H1 (cell line): ENCODE results near the gene ORAI3. TPM values are rescaled to one million over a fixed set of nuclear protein-coding genes. Genes with fewer than 3 reads are reported as not detected.

Source experiments
- CTCF ChIA-PET: fragments of 300-600 bp; sonication (Branson Sonifier 250); formaldehyde crosslinking; loops from one replicate; lab custom pipeline; 2021; ENCODE audit not compliant: partially characterized antibody; lab: Charles Lee
- POLR2A ChIA-PET: fragments of 300-600 bp; sonication (Branson Sonifier 250); formaldehyde crosslinking; loops from one replicate; lab custom pipeline; 2021; ENCODE audit warnings: inconsistent platforms; ENCODE audit not compliant: partially characterized antibody; lab: Charles Lee
- DNase-seq, 2 experiments: peaks; one replicate each; pipeline versions ENCODE4 v3.0.0 to v3.0.0-alpha.2; 2010 to 2022; ENCODE audit warnings: low spot score in 2 of 2, low read depth in 1 of 2, mixed read lengths in 1 of 2
- FAIRE-seq: peaks from 2 replicates; lab custom pipeline; 2011; peaks lifted over from hg19 to GRCh38; lab: Jason Lieb, UNC
- H2AFZ ChIP-seq: 2 replicates; pipeline ENCODE4 v1.8.1; 2012; ENCODE audit warnings: low read length, inconsistent platforms
- H2AK5ac ChIP-seq: 2 replicates; pipeline ENCODE4 v1.6.1; 2013; ENCODE audit warnings: low read depth, low read length
- H2BK120ac ChIP-seq: replicated peaks from 2 replicates; pipeline ENCODE3; 2013; ENCODE audit warnings: low read depth, low read length, inconsistent platforms
- H2BK12ac ChIP-seq: 2 replicates; pipeline ENCODE4 v1.6.1; 2013; ENCODE audit warnings: low read depth, low read length
- H2BK15ac ChIP-seq: 2 replicates; pipeline ENCODE4 v1.6.1; 2013; ENCODE audit warnings: low read length
- H2BK20ac ChIP-seq: 2 replicates; pipeline ENCODE4 v1.6.1; 2013; ENCODE audit warnings: low read length
- H2BK5ac ChIP-seq: 2 replicates; pipeline ENCODE4 v1.6.1; 2013; ENCODE audit warnings: low read depth, low read length
- H3K14ac ChIP-seq: 2 replicates; pipeline ENCODE4 v1.6.1; 2013; ENCODE audit warnings: inconsistent platforms; ENCODE audit not compliant: insufficient read length
- H3K18ac ChIP-seq: 2 replicates; pipeline ENCODE4 v1.6.1; 2013; ENCODE audit warnings: low read length; ENCODE audit errors: extremely low read depth
- H3K23ac ChIP-seq: 2 replicates; pipeline ENCODE4 v1.6.1; 2013; ENCODE audit warnings: inconsistent platforms; ENCODE audit not compliant: insufficient read length
- H3K23me2 ChIP-seq: 2 replicates; pipeline ENCODE4 v1.6.1; 2013; ENCODE audit warnings: low read depth, low read length
- H3K27ac ChIP-seq: 2 replicates; pipeline ENCODE4 v1.6.1; 2011; ENCODE audit warnings: low read depth, low read length, inconsistent platforms
- H3K27me3 ChIP-seq, 4 experiments: replicated peaks in 1 of 4; 1 replicate in 1 of 4; 2 replicates in 3 of 4; pipeline versions ENCODE4 v1.6.1 to v1.8.1; 2011 to 2013; ENCODE audit warnings: low read length in 3 of 4, mild to moderate bottlenecking in 3 of 4, inconsistent platforms in 2 of 4, mixed read lengths in 2 of 4, moderate library complexity in 1 of 4; ENCODE audit not compliant: control insufficient read depth in 3 of 4, insufficient read depth in 3 of 4; ENCODE audit errors: extremely low read depth in 1 of 4
- H3K36me3 ChIP-seq, 4 experiments: 2 replicates each; pipeline versions ENCODE4 v1.6.1 to v1.8.1; 2011 to 2013; ENCODE audit warnings: mild to moderate bottlenecking in 4 of 4, low read length in 3 of 4, moderate library complexity in 2 of 4, control low read depth in 1 of 4, inconsistent platforms in 1 of 4; ENCODE audit not compliant: insufficient read depth in 4 of 4, control insufficient read depth in 2 of 4
- H3K4ac ChIP-seq: replicated peaks from 2 replicates; pipeline ENCODE3; 2013; ENCODE audit warnings: low read length, low read depth, mixed read lengths, inconsistent platforms; ENCODE audit not compliant: insufficient read length
- H3K4me1 ChIP-seq, 4 experiments: replicated peaks in 1 of 4; 1 replicate in 1 of 4; 2 replicates in 3 of 4; pipeline versions ENCODE4 v1.6.1 to v1.8.1; 2011 to 2013; ENCODE audit warnings: low read length in 3 of 4, inconsistent platforms in 2 of 4, mixed read lengths in 1 of 4; ENCODE audit not compliant: insufficient read depth in 4 of 4, control insufficient read depth in 3 of 4
- H3K4me2 ChIP-seq, 2 experiments: 2 replicates each; pipeline versions ENCODE4 v1.6.1 to v1.8.1; 2011 to 2013; ENCODE audit warnings: low read depth in 2 of 2, low read length in 2 of 2, control low read depth in 1 of 2, inconsistent platforms in 1 of 2, mild to moderate bottlenecking in 1 of 2; ENCODE audit not compliant: insufficient read depth in 1 of 2
- H3K4me3 ChIP-seq, 4 experiments: fragments of 200-600, 300-600 bp in 1 of 4; sonication (generic), shearing (Covaris generic), sonication (Bioruptor Twin) in 1 of 4; 2 replicates each; pipeline versions ENCODE4 v1.5.1 to v1.8.1; 2011 to 2016; ENCODE audit warnings: low read length in 4 of 4, low read depth in 3 of 4, control low read depth in 2 of 4, inconsistent platforms in 2 of 4, mild to moderate bottlenecking in 2 of 4, mixed read lengths in 1 of 4, moderate library complexity in 1 of 4; ENCODE audit not compliant: insufficient read depth in 2 of 4; ENCODE audit errors: extremely low read depth in 1 of 4
- H3K56ac ChIP-seq: replicated peaks from 2 replicates; pipeline ENCODE3; 2013; ENCODE audit warnings: low read depth, mild to moderate bottlenecking, mixed read lengths, low read length, inconsistent platforms; ENCODE audit not compliant: insufficient read length
- H3K79me1 ChIP-seq: 2 replicates; pipeline ENCODE4 v1.6.1; 2013; ENCODE audit warnings: low read depth, low read length, control low read depth
- H3K79me2 ChIP-seq, 2 experiments: 2 replicates each; pipeline versions ENCODE4 v1.6.1 to v1.8.1; 2012 to 2013; ENCODE audit warnings: low read length in 2 of 2, mild to moderate bottlenecking in 2 of 2, inconsistent platforms in 1 of 2; ENCODE audit not compliant: insufficient read depth in 2 of 2, control insufficient read depth in 1 of 2
- H3K9ac ChIP-seq, 4 experiments: replicated peaks in 1 of 4; 1 replicate in 1 of 4; 2 replicates in 3 of 4; pipeline versions ENCODE4 v1.6.1 to v1.8.1; 2011 to 2013; ENCODE audit warnings: low read depth in 3 of 4, low read length in 3 of 4, control low read depth in 2 of 4, mild to moderate bottlenecking in 2 of 4, moderate library complexity in 2 of 4, inconsistent platforms in 1 of 4; ENCODE audit errors: extremely low read depth in 1 of 4
- H3K9me3 ChIP-seq, 2 experiments: 2 replicates each; pipeline versions ENCODE4 v1.6.1 to v1.8.1; 2012 to 2013; ENCODE audit warnings: mild to moderate bottlenecking in 2 of 2, moderate library complexity in 2 of 2, control low read depth in 1 of 2, inconsistent platforms in 1 of 2, low read depth in 1 of 2, low read length in 1 of 2, mixed read lengths in 1 of 2; ENCODE audit not compliant: insufficient read depth in 2 of 2
- H4K20me1 ChIP-seq, 2 experiments: replicated peaks in 1 of 2; 2 replicates each; pipeline versions ENCODE3 to v1.8.1; 2011 to 2013; ENCODE audit warnings: inconsistent platforms in 2 of 2, low read length in 2 of 2, mild to moderate bottlenecking in 1 of 2; ENCODE audit not compliant: insufficient read depth in 2 of 2, control insufficient read depth in 1 of 2
- H4K5ac ChIP-seq: 2 replicates; pipeline ENCODE4 v1.6.1; 2013; ENCODE audit warnings: low read length, low read depth, mixed read lengths, inconsistent platforms; ENCODE audit not compliant: insufficient read length
- H4K8ac ChIP-seq: 2 replicates; pipeline ENCODE4 v1.8.0; 2013; ENCODE audit warnings: mild to moderate bottlenecking, moderate library complexity, low read length, inconsistent platforms; ENCODE audit not compliant: insufficient read depth; ENCODE audit errors: extremely low read depth
- H4K91ac ChIP-seq: replicated peaks from 2 replicates; pipeline ENCODE3; 2013; ENCODE audit warnings: low read length, mixed read lengths, inconsistent platforms; ENCODE audit not compliant: insufficient read length
- HDAC2 ChIP-seq, 2 experiments: fragments of 300-600 bp in 1 of 2; sonication (generic) in 1 of 2; IDR thresholded peaks; 2 replicates each; pipeline ENCODE4 v1.6.1; 2011 to 2012; ENCODE audit warnings: low read depth in 2 of 2, low read length in 2 of 2, mild to moderate bottlenecking in 2 of 2, moderate library complexity in 2 of 2, borderline replicate concordance in 1 of 2, inconsistent platforms in 1 of 2
- KDM1A ChIP-seq: fragments of 200-600, 300-600 bp; sonication (generic); IDR thresholded peaks from 2 replicates; pipeline ENCODE4 v1.7.1; 2016; ENCODE audit warnings: mild to moderate bottlenecking, low read length, borderline replicate concordance
- KDM4A ChIP-seq: IDR thresholded peaks from one replicate; pipeline ENCODE4 v1.7.1; 2012; ENCODE audit warnings: low read depth, mild to moderate bottlenecking, moderate library complexity, low read length, inconsistent platforms; ENCODE audit not compliant: severe bottlenecking
- POLR2A ChIP-seq, 2 experiments: IDR thresholded peaks; 1 replicate in 1 of 2; 2 replicates in 1 of 2; pipeline ENCODE4 v1.6.1; 2011; ENCODE audit warnings: low read depth in 2 of 2, low read length in 2 of 2, mild to moderate bottlenecking in 2 of 2; ENCODE audit errors: control extremely low read depth in 1 of 2
- RBBP5 ChIP-seq: IDR thresholded peaks from 2 replicates; pipeline ENCODE4 v1.7.1; 2012; ENCODE audit warnings: low read depth, mild to moderate bottlenecking, inconsistent platforms, low read length, moderate library complexity, borderline replicate concordance
- SIRT6 ChIP-seq: IDR thresholded peaks from one replicate; pipeline ENCODE4 v1.7.1; 2012; ENCODE audit warnings: low read length, inconsistent platforms
- TEAD4 ChIP-seq: IDR thresholded peaks from 2 replicates; pipeline ENCODE4 v1.6.1; 2012; ENCODE audit warnings: low read depth, low read length, inconsistent platforms, mixed read lengths
- YY1 ChIP-seq: IDR thresholded peaks from 2 replicates; pipeline ENCODE4 v1.6.1; 2011; ENCODE audit warnings: low read depth, mild to moderate bottlenecking, low read length
- WGBS, 2 experiments: shearing (Covaris generic) in 1 of 2; methylation state at CpG; one replicate each; pipeline versions ENCODE4 v1.1.6 to v1.1.7; 2013 to 2015; ENCODE audit warnings: low lambda C conversion rate in 2 of 2, mixed read lengths in 2 of 2, inconsistent platforms in 1 of 2, low coverage in 1 of 2, missing lambda C conversion rate in 1 of 2; ENCODE audit not compliant: insufficient replicate concordance in 2 of 2, insufficient coverage in 1 of 2, insufficient read length in 1 of 2; ENCODE audit errors: extremely low coverage in 1 of 2, missing lambda C conversion rate in 1 of 2; 5-methylcytosine and 5-hydroxymethylcytosine counted together
- polyA plus RNA-seq, 7 experiments: library from polyadenylated mRNA; depleted of rRNA in 3 of 7; stranded (reverse) in 5 of 7; unstranded in 2 of 7; fragments of >200 nt in 5 of 7; fragments of 200-250 nt in 2 of 7; gene quantifications; 1 replicate in 5 of 7; 2 replicates in 1 of 7; 4 replicates in 1 of 7; pipeline versions ENCODE4 v1.2.1 to v1.2.3, GENCODE V29; 2011 to 2013; ENCODE audit warnings: missing spikeins in 2 of 7, mixed read lengths in 2 of 7
- total RNA-seq: library from RNA; stranded (reverse); fragmentation: NEBNext Ultra II Directional; extraction: Animal tissue kit (Norgen Biotek cat#: 25700); gene quantifications from 2 replicates; pipeline ENCODE4 v1.2.1, GENCODE V29; 2021
- TF ChIP-seq, protein P1 (sequence below): IDR thresholded peaks from 2 replicates; pipeline ENCODE4 v1.6.1; 2012; ENCODE audit warnings: inconsistent platforms

The ORAI3 gene
- total and polyA plus RNA-seq, 2 of the 8 experiments (the other 6 are each of a cell fraction or from before 2014, with no cell fraction given): 8.7 to 24.5 TPM

- no peak overlapping the region for H2BK20ac ChIP-seq
- H2AK5ac ChIP-seq: no peak overlapping the region; the same call in 1 of the 2 replicates
- H2AFZ ChIP-seq: peak overlapping the region; percentile 98
- H3K56ac ChIP-seq: peak overlapping the region; percentile 79
- H4K5ac ChIP-seq: peak overlapping the region; percentile 85
- H4K91ac ChIP-seq: peak overlapping the region; percentile 92
- peak overlapping the region; percentile 71; the same call in 1 of the 2 replicates for H2BK12ac ChIP-seq
- H3K23me2 ChIP-seq: no peaks in the 10 kb centered on the region; the same call in 1 of the 2 replicates
- H3K27me3 ChIP-seq: no peaks in the 10 kb centered on the region
- peak overlapping the region; percentile 86 for H3K4ac ChIP-seq
- peaks cover 9% of the 10 kb centered on the region for H3K79me1 ChIP-seq
- H3K9ac ChIP-seq: peak overlapping the region; percentile 76 to 100 (median 94)
- FAIRE-seq (no peak), DNase-seq (peak in 1 of 2 experiments; percentile 93)
- H4K20me1 ChIP-seq: peaks cover 12 to 18% of the 10 kb centered on the region in 2 experiments
- H3K4me1 ChIP-seq: peaks cover 0 to 9% (median 2%) of the 10 kb centered on the region in 4 experiments; a peak in 3 of 7 replicates
- peak overlapping the region; percentile 54 to 73 for H3K4me2 ChIP-seq
- ChIA-PET CTCF (interaction anchor here (1.1 to 2.0 kb wide), 2 partner anchors 12 to 22 kb away, joined by 3 to 8 read pairs; no protein-coding TSS in a partner anchor), POLR2A (interaction anchor here (0.5 to 2.9 kb wide), 14 partner anchors 8 to 465 kb away, joined by 3 to 25 read pairs (median 4); partner anchors contain the start of genes ORAI3, ZNF646 and ZNF668)
- no peak overlapping the region; the same call in 1 of the 2 replicates for H2BK15ac ChIP-seq
- peak overlapping the region; percentile 96 for H2BK5ac ChIP-seq
- peak overlapping the region; percentile 100 for H3K27ac ChIP-seq
- H3K4me3 ChIP-seq: peak overlapping the region; percentile 60 to 96 (median 90)
- no peak overlapping the region for H3K14ac ChIP-seq
- H3K36me3 ChIP-seq: peaks cover 20 to 26% (median 25%) of the 10 kb centered on the region in 4 experiments
- H3K9me3 ChIP-seq: no peaks in the 10 kb centered on the region
- peak overlapping the region; percentile 94 for H4K8ac ChIP-seq
- peaks cover 0 to 17% of the 10 kb centered on the region in 2 experiments; a peak in 3 of 4 replicates for H3K79me2 ChIP-seq
- peak overlapping the region; percentile 89 for H3K18ac ChIP-seq
- 46% methylated on average over 29 of the region's 42 CpGs; no CpG with 5 or more reads in 1 of the 2 experiments for WGBS, 2 experiments
- H3K23ac ChIP-seq: no peak overlapping the region
- no peak overlapping the region for H2BK120ac ChIP-seq
- peak; percentile 20 to 99; a peak in 2 of 4 replicates for TF ChIP-seq HDAC2 (IDR thresholded peaks at IDR 0.05; ENCODE audit: borderline replicate concordance in 1 of 2, low read depth in 2 of 2, low read length in 2 of 2)
- TF ChIP-seq, protein P1, sequence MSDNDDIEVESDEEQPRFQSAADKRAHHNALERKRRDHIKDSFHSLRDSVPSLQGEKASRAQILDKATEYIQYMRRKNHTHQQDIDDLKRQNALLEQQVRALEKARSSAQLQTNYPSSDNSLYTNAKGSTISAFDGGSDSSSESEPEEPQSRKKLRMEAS: 0 out of 2 replicates have a peak, but pooled peaks have one; percentile 22
- 0 out of 2 replicates have a peak, but pooled peaks have one; percentile 10 for TF ChIP-seq YY1
- TF ChIP-seq KDM1A: peak; percentile 100
- no peak for TF ChIP-seq RBBP5
- TF ChIP-seq POLR2A (IDR thresholded peaks at IDR 0.05; ENCODE audit: control extremely low read depth in 1 of 2, low read depth in 2 of 2, low read length in 2 of 2): peak in 1 of 2 experiments; percentile 58; a peak in 2 of 3 replicates
- no peak for TF ChIP-seq SIRT6
- TF ChIP-seq TEAD4: peak; percentile 42; the same call in 1 of the 2 replicates
- TF ChIP-seq KDM4A: no peak
Measured at GRCh38 chr16:30956601-30957455, 8.0 kb downstream of the ORAI3 start.
